CD4-positive, alpha-beta T cell (primary cell): ENCODE data around the gene AKT1. TPM values are rescaled to one million over a fixed set of nuclear protein-coding genes. Genes with fewer than 3 reads are reported as not detected.
A peak's percentile ranks its signal among the peaks of the same experiment; 100 is the strongest.

Experiments
- ATAC-seq: fragments of 200-7000 bp; cut with Tn5 transposase; one replicate; pipeline ENCODE4 v1.10.0; 2022; ENCODE audit warnings: mild to moderate bottlenecking; ENCODE audit not compliant: poor library complexity
- CTCF ChIA-PET: fragments of 350-600 bp; sonication (Branson Sonifier 250); formaldehyde crosslinking; loops from one replicate; lab custom pipeline; 2021; ENCODE audit warnings: antibody characterized with exemption, inconsistent platforms; lab: Charles Lee
- POLR2A ChIA-PET: fragments of 350-600 bp; sonication (Branson Sonifier 250); formaldehyde crosslinking; loops from one replicate; lab custom pipeline; 2021; ENCODE audit warnings: antibody characterized with exemption, inconsistent platforms; lab: Charles Lee
- DNase-seq, 14 experiments: peaks; one replicate each; pipeline ENCODE4 v3.0.0-alpha.2; 2013 to 2020; ENCODE audit warnings: mixed read lengths in 2 of 14
- H3K27ac ChIP-seq, 2 donors: one replicate each; pipeline versions ENCODE4 v1.5.1 to v1.7.0; 2013; ENCODE audit warnings: low read length in 2 of 2, low read depth in 1 of 2, mild to moderate bottlenecking in 1 of 2
- H3K27me3 ChIP-seq, 2 experiments: 1 replicate in 1 of 2; 2 replicates in 1 of 2; pipeline versions ENCODE4 v1.6.1 to v1.7.0; 2013; ENCODE audit warnings: low read length in 2 of 2, control low read depth in 1 of 2, mild to moderate bottlenecking in 1 of 2, moderate library complexity in 1 of 2; ENCODE audit not compliant: insufficient read depth in 2 of 2, control insufficient read depth in 1 of 2
- H3K36me3 ChIP-seq: one replicate; pipeline ENCODE4 v1.6.1; 2013; ENCODE audit warnings: low read length, control low read depth; ENCODE audit not compliant: insufficient read depth
- H3K4me1 ChIP-seq: one replicate; pipeline ENCODE4 v1.6.1; 2013; ENCODE audit warnings: low read length, control low read depth; ENCODE audit not compliant: insufficient read depth
- H3K4me3 ChIP-seq: one replicate; pipeline ENCODE4 v1.5.1; 2013; ENCODE audit warnings: mild to moderate bottlenecking, low read length, moderate library complexity
- H3K9me3 ChIP-seq, 2 experiments: 1 replicate in 1 of 2; 2 replicates in 1 of 2; pipeline versions ENCODE4 v1.6.1 to v1.7.0; 2013; ENCODE audit warnings: low read length in 2 of 2, mild to moderate bottlenecking in 2 of 2, control low read depth in 1 of 2, moderate library complexity in 1 of 2; ENCODE audit not compliant: control insufficient read depth in 1 of 2, insufficient read depth in 1 of 2
- H3K27ac Mint-ChIP-seq: one replicate; pipeline ENCODE4 v1.8.0; 2020; ENCODE audit warnings: mixed read lengths
- H3K27me3 Mint-ChIP-seq: one replicate; pipeline ENCODE4 v1.8.0; 2021; ENCODE audit warnings: mixed read lengths
- H3K36me3 Mint-ChIP-seq: one replicate; pipeline ENCODE4 v1.8.0; 2021; ENCODE audit warnings: low read depth, mixed read lengths
- H3K4me1 Mint-ChIP-seq: one replicate; pipeline ENCODE4 v1.8.0; 2021; ENCODE audit warnings: low read depth, mixed read lengths
- H3K4me3 Mint-ChIP-seq: one replicate; pipeline ENCODE4 v1.8.0; 2020; ENCODE audit warnings: mild to moderate bottlenecking, mixed read lengths
- H3K9me3 Mint-ChIP-seq: one replicate; pipeline ENCODE4 v1.8.0; 2020; ENCODE audit warnings: mixed read lengths
- intact Hi-C, 2 experiments: fragments of 100-400 bp; cut with DNase I in 1 of 2; cut with micrococcal nuclease in 1 of 2; formaldehyde crosslinking; loops; one replicate each; pipeline versions ENCODE4 v1.15.1 to v1.9.0; 2023 to 2025; cut with DNase I, micrococcal nuclease
- polyA plus RNA-seq, 2 donors: library from polyadenylated mRNA; unstranded; fragments of 120-200 nt; gene quantifications; one replicate each; pipeline ENCODE4 v1.2.1, GENCODE V29; 2013
- total RNA-seq, 174 experiments: library from RNA in 2 of 174; stranded (reverse) in 2 of 174; gene quantifications; one replicate each; pipeline ENCODE4 v1.2.3 and lab custom pipeline; 2021 to 2026
- TF ChIP-seq, protein P1 (sequence below): fragments of 200-600 bp; IDR thresholded peaks from one replicate; pipeline ENCODE4 v1.8.0; 2022; ENCODE audit warnings: antibody characterized with exemption, mild to moderate bottlenecking

The AKT1 gene
- total RNA-seq (10 to 100 TPM; 58.8 to 66.5 TPM), total RNA-seq (lab: John Stamatoyannopoulos, UW) (57.5 to 236 (median 131) reads per million in 172 experiments)
- polyA plus RNA-seq (2013, experiment 1 of 2), result 73.5 TPM
- polyA plus RNA-seq (2013, experiment 2 of 2), result 82.0 TPM

DNA sequence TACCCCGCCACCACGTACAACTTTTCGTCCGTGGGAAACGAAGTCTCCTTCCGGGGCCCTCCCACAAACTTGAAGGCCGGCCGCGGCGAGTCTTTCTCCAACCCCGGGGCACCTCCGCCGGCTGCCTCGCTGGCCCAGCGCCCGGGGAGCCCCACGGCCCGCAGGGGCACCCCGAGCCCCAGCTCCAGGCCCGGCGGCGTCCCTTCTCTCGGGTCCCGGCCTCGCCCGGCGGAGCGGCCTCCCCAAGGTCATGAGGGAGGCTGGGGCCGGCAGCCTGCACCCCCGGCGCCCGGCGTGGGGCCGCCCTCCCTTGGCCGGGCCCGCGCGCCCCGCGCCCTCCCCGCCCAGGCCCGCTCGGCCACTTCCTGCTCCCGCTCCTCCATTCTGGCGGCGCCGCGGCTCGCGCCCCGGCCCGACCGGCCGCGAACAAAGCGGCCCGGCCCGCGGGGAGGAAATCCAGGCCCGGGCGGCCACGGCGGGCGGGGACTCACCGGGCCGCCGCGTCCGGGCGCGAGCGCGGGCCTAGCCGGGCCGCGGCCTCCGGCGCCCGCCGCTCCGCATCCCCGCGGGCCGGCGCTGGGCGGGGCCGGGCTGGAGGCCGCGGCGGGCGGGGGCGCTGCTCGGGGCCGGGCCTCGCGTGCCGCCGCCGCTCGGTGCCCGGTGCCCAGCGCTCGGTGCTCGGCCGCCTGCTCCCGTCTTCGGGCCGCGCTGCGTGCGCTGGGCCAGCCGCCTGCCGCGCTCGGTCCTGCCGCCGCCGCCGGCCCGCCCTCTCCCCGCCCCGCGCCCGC is at the start of gene AKT1:
TSS of gene AKT1 (minus strand) at position 756 of the 788 bp plus-strand sequence. CDS start 3,105 bp downstream, outside the sequence.
- Histone ChIP-seq H3K36me3 (peaks cover 25% of the 10 kb centered on the region), H3K27me3 (no peaks in the 10 kb centered on the region), H3K27ac (peak within 1 kb of the TSS; percentile 67 to 75), H3K4me1 (peaks cover 64% of the 10 kb centered on the region), H3K9me3 (no peaks in the 10 kb centered on the region), H3K4me3 (peak within 1 kb of the TSS; percentile 80)
- H3K4me3 Mint-ChIP-seq, result peak within 1 kb of the TSS; percentile 90
- peaks cover 15% of the 10 kb centered on the region for H3K36me3 Mint-ChIP-seq
- H3K27ac Mint-ChIP-seq, result peak within 1 kb of the TSS; percentile 82
- TF ChIP-seq, protein P1, sequence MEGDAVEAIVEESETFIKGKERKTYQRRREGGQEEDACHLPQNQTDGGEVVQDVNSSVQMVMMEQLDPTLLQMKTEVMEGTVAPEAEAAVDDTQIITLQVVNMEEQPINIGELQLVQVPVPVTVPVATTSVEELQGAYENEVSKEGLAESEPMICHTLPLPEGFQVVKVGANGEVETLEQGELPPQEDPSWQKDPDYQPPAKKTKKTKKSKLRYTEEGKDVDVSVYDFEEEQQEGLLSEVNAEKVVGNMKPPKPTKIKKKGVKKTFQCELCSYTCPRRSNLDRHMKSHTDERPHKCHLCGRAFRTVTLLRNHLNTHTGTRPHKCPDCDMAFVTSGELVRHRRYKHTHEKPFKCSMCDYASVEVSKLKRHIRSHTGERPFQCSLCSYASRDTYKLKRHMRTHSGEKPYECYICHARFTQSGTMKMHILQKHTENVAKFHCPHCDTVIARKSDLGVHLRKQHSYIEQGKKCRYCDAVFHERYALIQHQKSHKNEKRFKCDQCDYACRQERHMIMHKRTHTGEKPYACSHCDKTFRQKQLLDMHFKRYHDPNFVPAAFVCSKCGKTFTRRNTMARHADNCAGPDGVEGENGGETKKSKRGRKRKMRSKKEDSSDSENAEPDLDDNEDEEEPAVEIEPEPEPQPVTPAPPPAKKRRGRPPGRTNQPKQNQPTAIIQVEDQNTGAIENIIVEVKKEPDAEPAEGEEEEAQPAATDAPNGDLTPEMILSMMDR, result no peak
- H3K4me1 Mint-ChIP-seq, result peaks cover 54% of the 10 kb centered on the region
- peak; percentile 22 for ATAC-seq
- ChIA-PET CTCF (interaction anchor here (1.5 kb wide), 1 partner anchor 32 kb away, joined by 4 read pairs; no protein-coding TSS in a partner anchor), POLR2A (interaction anchor here (1.4 to 2.7 kb wide), 3 partner anchors 31 to 69 kb away, joined by 5 to 9 read pairs (median 5); partner anchors contain the start of gene SIVA1)
- no peaks in the 10 kb centered on the region for H3K27me3 Mint-ChIP-seq
- no peaks in the 10 kb centered on the region for H3K9me3 Mint-ChIP-seq
- intact Hi-C loops, result loop anchor here in 1 of 2 experiments (1.0 to 10.0 kb wide), 3 partner anchors 31 to 700 kb away; partner anchors contain the start of genes ADSS1 and TEDC1
- peak in 5 of 14 experiments; percentile 23 to 64 (median 53) for DNase-seq

- Histone ChIP-seq H3K27ac (no peak overlapping the region), H3K9me3 (peaks cover 0 to 14% of the 10 kb centered on the region in 2 experiments), H3K27me3 (peaks cover 43 to 48% of the 10 kb centered on the region in 2 experiments), H3K4me1 (peaks cover 10% of the 10 kb centered on the region), H3K4me3 (no peak overlapping the region), H3K36me3 (no peaks in the 10 kb centered on the region)
- ChIA-PET CTCF (no interaction called here), POLR2A (no interaction called here)
- Mint-ChIP-seq H3K27ac (no peak overlapping the region), H3K36me3 (no peaks in the 10 kb centered on the region), H3K9me3 (no peaks in the 10 kb centered on the region), H3K4me1 (no peaks in the 10 kb centered on the region), H3K27me3 (peaks cover 75% of the 10 kb centered on the region), H3K4me3 (no peak overlapping the region)
- TF ChIP-seq, protein P1, result no peak
- intact Hi-C loops, result no loop called here
- ATAC-seq (no peak), DNase-seq (no peak)
Observed at GRCh38 chr14:104845033-104845666, 49.6 kb upstream of the AKT1 start.

GRCh38 chr14:104844306-104845032 is 48.9 kb upstream of the AKT1 start:
- peaks cover 10% of the 10 kb centered on the region for H3K4me1 ChIP-seq
- Mint-ChIP-seq H3K4me1 (no peaks in the 10 kb centered on the region), H3K27ac (no peak overlapping the region), H3K9me3 (no peaks in the 10 kb centered on the region), H3K27me3 (peaks cover 70% of the 10 kb centered on the region), H3K36me3 (no peaks in the 10 kb centered on the region), H3K4me3 (no peak overlapping the region)
- TF ChIP-seq, protein P1, result no peak
- H3K27me3 ChIP-seq, result peaks cover 43 to 48% of the 10 kb centered on the region in 2 experiments
- H3K36me3 ChIP-seq, result no peaks in the 10 kb centered on the region
- H3K27ac ChIP-seq, result no peak overlapping the region
- ATAC-seq, result no peak
- ChIA-PET POLR2A (no interaction called here), CTCF (no interaction called here)
- H3K4me3 ChIP-seq, result no peak overlapping the region
- DNase-seq, result no peak
- H3K9me3 ChIP-seq, result peaks cover 0 to 14% of the 10 kb centered on the region in 2 experiments
- intact Hi-C loops, result no loop called here
